HS-5 (cell line): Measurements from ENCODE around the gene NRF1.

Source experiments
- DNase-seq: peaks from one replicate; pipeline ENCODE4 v3.0.0-alpha.2; 2012; ENCODE audit warnings: low read depth

NRF1 gene

GRCh38 chr7:129740574-129741410, 129.3 kb downstream of the NRF1 start:
- DNase-seq = no peak

DNA sequence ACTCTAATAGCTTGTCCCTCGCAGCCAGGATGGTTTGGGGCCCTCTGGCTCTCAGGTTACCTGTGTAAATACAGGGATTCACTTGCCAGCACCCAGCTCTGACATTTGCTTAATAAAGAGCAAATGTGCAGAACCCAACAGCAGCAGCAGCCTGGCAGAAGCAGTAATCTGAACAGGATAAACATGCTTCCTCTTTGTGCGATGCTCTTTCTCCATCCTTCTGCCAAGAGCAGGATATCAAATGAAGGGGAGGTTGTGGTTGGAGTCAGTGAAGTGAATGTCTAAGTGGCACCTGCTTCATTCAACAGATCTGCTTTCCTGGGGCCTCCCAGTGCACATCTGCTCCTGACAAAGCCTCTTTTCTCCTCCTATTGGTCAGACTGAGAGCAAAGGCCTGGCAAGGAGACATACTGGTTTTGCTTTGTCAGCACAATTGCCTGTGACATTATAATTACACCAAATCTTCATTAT, 130.3 kb downstream of the NRF1 start:
- no peak for DNase-seq

DNA sequence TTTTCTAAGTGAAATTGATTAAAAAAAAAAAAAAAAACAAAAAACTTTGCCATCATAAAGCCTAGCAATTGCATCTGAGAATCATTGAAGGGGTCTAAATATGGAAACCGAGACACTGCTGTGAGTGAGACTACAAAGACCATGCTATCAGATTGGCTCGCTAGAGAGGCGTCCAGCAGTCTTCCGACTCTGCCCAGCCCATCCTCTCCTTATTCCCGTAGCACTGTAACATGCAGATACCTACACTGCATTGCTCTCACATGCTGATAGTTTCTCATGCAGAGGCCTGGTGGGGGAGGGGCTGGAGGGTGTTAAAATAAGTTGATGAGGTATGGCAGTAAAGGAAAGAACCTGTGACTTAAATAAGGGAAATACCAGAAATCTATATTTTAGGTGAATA, 130.7 kb downstream of the NRF1 start:
- DNase-seq = no peak

DNA sequence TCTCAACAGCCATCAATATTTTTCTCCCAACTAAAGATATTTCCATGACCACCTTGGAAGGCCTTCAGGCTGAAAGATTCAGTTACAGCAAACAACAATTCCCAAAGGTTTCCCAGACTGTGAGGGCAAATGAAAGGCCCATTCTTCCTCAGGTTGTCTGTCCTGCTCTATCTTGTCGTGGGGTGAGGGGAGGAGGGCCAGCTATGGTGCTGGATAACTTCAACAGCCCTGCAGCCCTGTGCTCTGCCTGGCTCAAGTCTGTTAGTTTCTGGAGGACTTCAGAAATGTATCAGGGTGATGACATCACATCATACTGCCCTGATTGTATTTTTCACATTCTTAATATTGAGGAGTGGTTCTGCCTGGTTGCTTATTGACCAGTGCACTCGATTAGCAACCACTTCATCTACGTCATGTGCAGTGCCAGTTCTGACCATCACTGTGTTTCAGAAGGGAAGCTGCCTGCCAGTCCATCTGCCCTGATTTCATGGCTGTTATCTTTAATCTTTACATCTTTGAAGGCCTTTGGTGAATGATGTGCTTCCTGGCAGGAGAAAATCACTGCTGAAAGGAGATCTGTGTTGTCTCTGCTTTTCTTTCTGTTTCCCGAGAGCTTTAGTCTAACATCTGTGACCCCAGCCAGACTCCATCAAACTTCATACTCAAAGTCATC, 135.5 kb downstream of the NRF1 start:
- no peak for DNase-seq

DNA sequence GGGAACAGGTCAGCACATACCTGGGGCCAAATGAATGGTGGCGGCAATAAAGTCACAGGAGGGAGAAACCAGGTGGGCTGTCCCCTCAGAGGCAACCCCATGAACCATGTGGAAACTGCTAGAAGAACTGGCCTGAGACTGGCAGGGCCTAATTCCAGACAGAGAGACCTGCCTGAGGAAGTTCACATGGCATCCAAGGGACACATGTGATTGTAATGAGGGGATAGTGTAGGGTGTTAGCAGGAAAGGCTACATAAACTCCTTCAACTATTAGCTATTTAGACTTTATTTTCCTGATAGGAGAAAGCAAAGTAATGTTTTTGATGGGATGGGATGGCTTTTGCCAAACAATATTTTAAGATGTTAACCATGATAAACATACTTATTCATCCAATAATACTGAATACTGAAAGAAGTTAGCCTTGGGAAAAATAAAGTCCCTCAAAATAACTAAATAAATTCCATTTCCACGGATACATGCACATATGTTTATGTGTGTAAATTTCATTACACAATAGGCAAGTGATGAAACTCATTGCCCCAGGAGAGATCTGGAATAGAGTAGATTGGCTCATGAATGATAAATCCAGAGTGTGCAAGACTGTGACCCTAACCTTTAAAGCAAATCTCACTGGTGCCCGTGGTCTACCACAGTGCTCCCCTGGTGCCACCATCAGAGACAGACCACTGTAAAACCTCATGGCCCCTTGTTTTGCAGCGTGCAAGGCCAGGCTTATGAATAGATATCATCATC, 137.0 kb downstream of the NRF1 start:
- DNase-seq = no peak

DNA sequence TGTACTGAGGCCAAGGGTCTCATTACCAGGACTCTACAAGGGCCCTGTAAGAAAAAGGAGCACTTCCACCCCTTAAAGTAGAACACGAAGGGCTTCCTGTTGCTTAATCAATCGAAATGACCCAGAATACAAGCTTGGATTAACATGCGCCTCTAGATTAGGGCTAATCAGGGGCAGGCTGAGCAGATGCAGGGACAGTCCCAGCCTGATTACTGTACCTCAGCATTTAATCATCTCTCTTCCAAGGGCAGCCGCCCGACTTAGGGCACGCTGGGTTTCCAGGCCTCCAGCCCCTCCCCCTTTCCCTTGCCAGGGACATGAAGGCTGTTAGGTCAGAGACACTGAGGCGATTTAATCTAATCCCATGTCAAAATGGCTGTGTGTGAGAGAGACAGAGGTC, 138.6 kb downstream of the NRF1 start:
- no peak for DNase-seq

DNA sequence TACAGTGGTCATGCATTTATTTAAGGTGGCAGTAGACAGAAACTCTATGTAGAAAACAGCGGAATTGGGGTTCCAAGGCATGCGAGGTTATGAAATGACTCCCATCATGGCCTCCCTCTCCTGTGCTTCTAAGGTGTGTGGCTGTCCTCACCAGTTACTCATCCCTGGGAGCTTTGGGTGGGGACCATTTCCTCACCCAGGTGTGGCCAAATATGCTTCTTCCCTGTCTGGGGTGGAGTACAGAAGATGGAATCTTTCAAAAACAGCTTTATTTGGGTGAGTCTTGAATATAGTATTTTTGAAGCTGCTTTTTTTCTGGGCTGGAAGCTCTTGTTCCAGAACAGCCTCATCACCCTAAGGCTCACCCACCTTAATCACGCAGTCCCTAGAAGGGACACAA, 139.0 kb downstream of the NRF1 start:
- DNase-seq = no peak

DNA sequence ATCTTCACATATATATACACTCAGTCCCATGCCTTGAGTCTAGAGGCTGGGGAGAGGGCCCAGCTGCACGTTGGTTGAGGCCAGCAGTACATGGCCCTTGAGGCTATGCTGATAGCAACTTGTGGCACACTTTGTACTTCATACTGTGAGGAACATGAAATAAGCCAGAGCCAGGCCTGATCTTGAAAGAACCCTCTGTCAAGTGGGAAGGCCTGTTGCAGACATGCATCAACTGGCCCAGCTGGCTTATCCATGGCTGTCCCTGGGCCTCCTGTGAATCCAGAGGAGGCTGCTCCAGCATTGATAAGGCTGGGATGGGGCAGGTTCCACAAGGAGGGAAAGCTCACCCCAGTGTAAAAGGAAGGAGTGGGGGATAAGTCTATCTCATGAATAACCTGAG, 140.4 kb downstream of the NRF1 start:
- no peak for DNase-seq

GRCh38 chr7:129752760-129753159, 141.2 kb downstream of the NRF1 start:
- DNase-seq = no peak

DNA sequence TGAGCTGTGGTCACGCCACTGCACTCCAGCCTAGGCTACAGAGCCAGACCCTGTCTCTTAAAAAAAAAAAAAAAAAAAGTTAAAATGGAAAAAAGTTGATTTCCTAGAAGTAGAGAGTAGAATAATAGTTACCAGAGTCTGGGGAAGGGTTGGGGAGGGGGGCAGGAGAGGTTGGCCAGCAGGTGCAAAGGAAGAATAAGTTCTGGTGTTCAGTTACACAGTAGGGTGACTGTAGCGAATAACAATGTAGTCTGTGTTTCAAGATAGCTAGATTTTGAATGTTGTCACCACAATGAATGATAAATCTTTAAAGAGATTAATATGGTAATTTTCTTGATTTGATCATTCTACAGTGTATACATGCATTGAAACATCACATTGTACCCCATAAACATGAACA, 142.9 kb downstream of the NRF1 start:
- DNase-seq = no peak

DNA sequence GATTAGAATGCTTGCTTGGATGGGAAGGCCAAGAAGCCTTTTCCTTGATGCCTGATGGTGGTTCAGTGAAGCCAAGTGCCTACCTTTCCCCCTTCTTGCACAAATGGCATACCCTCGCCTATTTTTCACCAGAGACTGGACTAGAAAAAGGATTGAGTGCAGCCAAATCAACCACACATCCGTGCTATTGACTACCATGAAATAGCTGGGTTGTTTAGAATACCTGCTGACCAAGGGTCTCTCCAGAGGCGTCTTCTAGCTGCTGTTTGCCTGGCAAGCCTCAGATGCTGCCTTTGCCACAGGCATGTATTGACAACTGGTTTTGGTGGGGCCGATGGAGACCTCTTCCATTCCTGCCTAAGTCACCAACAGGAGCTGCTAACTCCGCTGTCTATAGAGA, 146.5 kb downstream of the NRF1 start:
- DNase-seq = no peak

- no peak for DNase-seq
These were observed 151.0 kb downstream of the NRF1 start for GRCh38 chr7:129762387-129762969.

GRCh38 chr7:129764247-129765084, 152.9 kb downstream of the NRF1 start:
- DNase-seq = no peak

- no peak for DNase-seq
These were observed 153.8 kb downstream of the NRF1 start for GRCh38 chr7:129765352-129765751.

GRCh38 chr7:129767120-129768015, 155.8 kb downstream of the NRF1 start:
- no peak for DNase-seq

DNA sequence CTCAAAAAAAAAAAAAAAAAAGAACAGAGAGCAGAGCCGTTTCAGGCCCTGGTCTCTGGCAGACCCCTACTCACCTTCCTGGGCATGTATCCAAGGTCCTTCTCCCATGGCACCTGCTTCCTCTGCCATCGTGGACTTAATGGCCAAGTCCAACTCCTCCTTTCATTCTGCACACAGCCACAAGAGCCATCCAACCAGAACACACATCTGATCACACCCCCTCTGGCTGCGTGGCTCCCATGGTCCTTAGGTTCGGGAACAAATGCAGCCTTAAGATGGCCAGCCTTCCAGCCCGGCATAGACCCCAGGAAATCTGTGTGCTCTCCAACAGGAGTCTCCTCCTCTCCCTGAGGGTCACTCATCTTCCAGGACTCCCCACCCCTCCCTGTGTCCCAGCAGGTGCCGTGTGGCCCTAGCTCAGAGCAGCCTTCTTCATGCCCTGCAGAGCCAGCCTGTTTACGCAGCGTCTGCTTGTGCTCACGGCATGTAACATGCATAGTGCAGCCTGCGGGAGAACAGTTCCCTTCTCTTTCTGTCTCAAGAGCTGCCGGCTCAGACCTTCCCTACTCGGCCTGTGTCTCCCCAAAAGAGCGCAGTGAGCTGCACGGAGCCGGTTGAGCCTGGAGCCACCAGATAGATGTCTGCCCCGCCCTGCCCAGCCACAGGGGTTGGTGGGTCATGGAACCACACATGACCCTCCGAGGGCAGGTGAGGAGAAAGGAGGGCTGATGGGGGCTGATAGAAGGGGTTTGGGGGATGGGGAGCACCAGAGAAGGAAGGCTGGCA, 157.3 kb downstream of the NRF1 start:
- DNase-seq = no peak

GRCh38 chr7:129769400-129769774, 157.9 kb downstream of the NRF1 start:
- no peak for DNase-seq

DNA sequence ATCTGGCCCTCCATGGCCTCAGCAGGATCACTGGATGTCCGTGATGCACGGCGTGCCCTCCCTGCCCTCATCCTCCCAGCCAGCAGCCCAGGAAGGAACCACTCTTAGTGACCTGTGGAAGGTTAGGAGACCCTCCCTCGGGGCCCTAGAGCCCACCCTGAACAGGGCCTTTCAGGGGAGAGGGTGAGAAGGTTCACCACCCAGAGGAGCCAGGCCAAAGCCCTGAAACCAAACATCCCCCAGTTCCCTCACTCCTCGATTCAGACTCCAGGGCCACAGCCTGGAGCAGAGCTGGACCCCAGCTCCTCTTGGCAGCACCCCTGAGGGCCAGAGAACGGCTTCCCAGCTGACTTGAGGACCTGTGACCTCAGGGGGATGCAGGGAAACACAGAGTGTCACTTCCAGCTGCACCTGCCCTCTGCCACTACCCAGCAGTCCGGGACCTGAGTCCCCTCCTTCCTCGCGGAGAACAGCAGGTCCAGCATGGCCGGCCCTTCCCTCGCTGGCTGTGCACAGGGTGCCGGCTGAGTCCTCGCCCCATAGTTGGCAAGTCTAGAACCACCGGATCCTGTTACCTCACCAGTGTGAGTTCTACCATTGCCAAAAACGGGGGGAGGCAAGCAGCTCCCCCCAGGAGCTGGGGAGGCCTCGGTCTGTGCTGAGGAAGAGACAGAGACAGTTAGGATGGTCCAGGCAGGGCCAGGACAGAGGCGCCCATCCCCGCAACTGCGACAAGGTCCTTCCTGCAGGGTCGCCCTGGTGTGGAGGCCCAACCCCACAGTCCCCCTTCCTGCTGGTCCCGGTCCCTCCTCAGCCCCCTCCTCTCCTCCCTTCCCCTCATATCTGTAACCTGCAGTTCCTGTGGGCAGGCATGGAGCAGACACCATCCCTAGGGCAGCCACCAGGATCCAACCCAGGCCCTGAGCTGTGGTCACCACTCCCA, 158.6 kb downstream of the NRF1 start:
- DNase-seq = no peak
